Lung (tissue), 12 donors: Measurements from ENCODE around the gene MMS19. TPM values are rescaled to one million over a fixed set of nuclear protein-coding genes. Genes with fewer than 3 reads are reported as not detected.
"Not testable (repeated sequence)": the region's sequence is repeated elsewhere in the genome, so short reads cannot be mapped to it uniquely, and the experiment has no call there.

ENCODE experiments used
- ATAC-seq: fragments of 200-7000 bp; cut with Tn5 transposase; one replicate; pipeline ENCODE4 v1.9.1; 2020; ENCODE audit warnings: moderate number of reproducible peaks; ENCODE audit not compliant: insufficient read depth, low FRiP score
- DNase-seq, 3 donors: peaks; one replicate each; pipeline ENCODE4 v3.0.0-alpha.2; 2013 to 2017
- H3K27ac ChIP-seq, 2 donors: one replicate each; pipeline ENCODE4 v1.5.1; 2013; ENCODE audit warnings: mild to moderate bottlenecking in 2 of 2, moderate library complexity in 2 of 2, control low read depth in 1 of 2, inconsistent platforms in 1 of 2, low read depth in 1 of 2, low read length in 1 of 2
- H3K27me3 ChIP-seq, 3 donors: one replicate each; pipeline ENCODE4 v1.5.1; 2013; ENCODE audit warnings: low read length in 2 of 3; ENCODE audit not compliant: control insufficient read depth in 3 of 3, insufficient read depth in 3 of 3
- H3K36me3 ChIP-seq, 4 donors: one replicate each; pipeline ENCODE4 v1.5.1; 2013; ENCODE audit warnings: low read length in 4 of 4, mild to moderate bottlenecking in 1 of 4, moderate library complexity in 1 of 4; ENCODE audit not compliant: control insufficient read depth in 4 of 4, insufficient read depth in 4 of 4
- H3K4me1 ChIP-seq, 5 donors: one replicate each; pipeline ENCODE4 v1.5.1; 2013; ENCODE audit warnings: low read length in 5 of 5, mild to moderate bottlenecking in 2 of 5, moderate library complexity in 1 of 5; ENCODE audit not compliant: control insufficient read depth in 5 of 5, insufficient read depth in 5 of 5
- H3K4me3 ChIP-seq: one replicate; pipeline ENCODE4 v1.5.1; 2013; ENCODE audit warnings: mild to moderate bottlenecking, control low read depth, moderate library complexity
- H3K9ac ChIP-seq, 2 donors: one replicate each; pipeline ENCODE4 v1.5.1; 2013; ENCODE audit warnings: low read length in 2 of 2, control low read depth in 1 of 2; ENCODE audit not compliant: insufficient read depth in 1 of 2
- H3K9me3 ChIP-seq, 4 donors: one replicate each; pipeline ENCODE4 v1.5.1; 2013; ENCODE audit warnings: low read length in 3 of 4, mild to moderate bottlenecking in 1 of 4, moderate library complexity in 1 of 4; ENCODE audit not compliant: control insufficient read depth in 4 of 4, insufficient read depth in 3 of 4
- WGBS, 2 donors: extraction: QIAGEN DNeasy Blood & Tissue Kit; methylation state at CpG; one replicate each; pipeline ENCODE4 v1.1.7; 2013; 5-methylcytosine and 5-hydroxymethylcytosine counted together
- polyA plus RNA-seq, 2 donors: library from polyadenylated mRNA; stranded (reverse); fragments of 200-250 nt; gene quantifications; one replicate each; pipeline ENCODE4 v1.2.1, GENCODE V29; 2013
- total RNA-seq, 2 donors: library from RNA; depleted of rRNA in 1 of 2; stranded (reverse); fragments of >200 nt in 1 of 2; gene quantifications; one replicate each; pipeline ENCODE4 v1.2.1, GENCODE V29; 2014 to 2021
- TF ChIP-seq, protein P1 (sequence below): IDR thresholded peaks from 2 replicates; pipeline ENCODE4 v1.5.1; 2012; ENCODE audit warnings: mild to moderate bottlenecking; ENCODE audit errors: control extremely low read depth, extremely low read depth
- donor health status: control.
- donor health status: control.
- donor health status: Bipolar disorder and iron deficiency.
- donor health status: healthy.
- donor health status: DM: yes; HTN: yes; CAD: no.

The MMS19 gene
- total and polyA plus RNA-seq, 4 donors, result 39.9 to 74.5 (median 62.5) TPM

DNA sequence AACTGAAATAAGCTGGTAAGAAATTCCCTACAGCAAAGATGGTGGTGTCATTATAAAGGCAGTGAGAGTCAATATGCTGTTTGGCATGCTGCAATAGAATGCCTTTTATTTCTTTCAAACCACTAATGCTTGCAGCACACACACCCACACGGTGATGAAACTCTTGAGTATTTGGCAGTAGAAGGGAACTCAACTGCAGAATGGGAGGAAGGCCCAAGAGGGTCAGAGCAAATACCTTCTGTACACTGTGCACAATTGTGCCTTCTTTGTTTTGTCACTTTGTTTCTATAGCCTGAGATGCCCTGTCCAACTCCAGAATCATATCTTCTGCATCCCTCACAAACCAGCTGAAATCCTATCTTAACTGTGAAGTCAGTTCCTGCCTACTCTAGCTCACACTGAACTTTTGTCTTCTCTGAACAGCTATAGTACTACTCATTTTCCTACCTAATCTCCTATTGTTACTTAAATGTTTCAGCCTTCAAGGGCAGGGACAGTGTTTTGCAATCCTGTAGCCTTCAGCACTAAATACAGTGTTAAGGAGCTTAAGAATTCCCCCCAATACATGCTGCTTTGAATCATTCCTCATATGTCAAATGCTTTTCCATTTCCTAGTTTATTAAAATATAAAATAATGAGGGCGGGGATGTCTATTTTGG is 22.2 kb downstream of the MMS19 start:
- Histone ChIP-seq H3K27me3 (no peaks in the 10 kb centered on the region), H3K27ac (no peak overlapping the region)

DNA sequence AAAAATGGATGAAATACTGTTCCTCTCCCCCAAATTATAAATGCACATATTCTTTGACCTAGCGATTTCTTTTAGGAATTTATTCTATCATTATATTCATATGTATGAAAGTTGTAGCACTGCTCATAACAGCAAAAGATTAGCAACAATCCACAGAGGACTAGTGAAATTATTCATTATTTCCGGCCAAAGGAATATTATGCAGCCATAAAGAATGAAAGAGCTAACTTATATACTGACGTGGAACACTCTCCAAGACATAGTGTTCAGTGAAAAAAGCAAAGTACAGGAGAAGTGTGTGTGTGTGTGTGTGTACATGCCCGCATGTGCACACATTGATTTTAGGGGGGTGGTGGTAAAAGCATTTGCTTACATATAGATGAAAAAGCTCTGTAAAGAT is 23.3 kb downstream of the MMS19 start:
- peaks cover 0 to 2% (median 0%) of the 10 kb centered on the region in 5 donors for H3K4me1 ChIP-seq
- 96 to 99% methylated on average over 4 of the region's 4 CpGs for WGBS, 2 donors
- H3K36me3 ChIP-seq, result peaks cover 40 to 52% (median 46%) of the 10 kb centered on the region in 4 donors
- H3K27ac ChIP-seq, result no peak overlapping the region
- DNase-seq, result no peak
- peaks cover 0 to 1% (median 0%) of the 10 kb centered on the region in 4 donors for H3K9me3 ChIP-seq
- no peaks in the 10 kb centered on the region for H3K27me3 ChIP-seq
- H3K4me3 ChIP-seq, result no peak overlapping the region
- ATAC-seq, result no peak
- H3K9ac ChIP-seq, result no peak overlapping the region
- TF ChIP-seq, protein P1, sequence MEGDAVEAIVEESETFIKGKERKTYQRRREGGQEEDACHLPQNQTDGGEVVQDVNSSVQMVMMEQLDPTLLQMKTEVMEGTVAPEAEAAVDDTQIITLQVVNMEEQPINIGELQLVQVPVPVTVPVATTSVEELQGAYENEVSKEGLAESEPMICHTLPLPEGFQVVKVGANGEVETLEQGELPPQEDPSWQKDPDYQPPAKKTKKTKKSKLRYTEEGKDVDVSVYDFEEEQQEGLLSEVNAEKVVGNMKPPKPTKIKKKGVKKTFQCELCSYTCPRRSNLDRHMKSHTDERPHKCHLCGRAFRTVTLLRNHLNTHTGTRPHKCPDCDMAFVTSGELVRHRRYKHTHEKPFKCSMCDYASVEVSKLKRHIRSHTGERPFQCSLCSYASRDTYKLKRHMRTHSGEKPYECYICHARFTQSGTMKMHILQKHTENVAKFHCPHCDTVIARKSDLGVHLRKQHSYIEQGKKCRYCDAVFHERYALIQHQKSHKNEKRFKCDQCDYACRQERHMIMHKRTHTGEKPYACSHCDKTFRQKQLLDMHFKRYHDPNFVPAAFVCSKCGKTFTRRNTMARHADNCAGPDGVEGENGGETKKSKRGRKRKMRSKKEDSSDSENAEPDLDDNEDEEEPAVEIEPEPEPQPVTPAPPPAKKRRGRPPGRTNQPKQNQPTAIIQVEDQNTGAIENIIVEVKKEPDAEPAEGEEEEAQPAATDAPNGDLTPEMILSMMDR, result no peak

More for the DNA sequence above, 22.2 kb downstream of the MMS19 start:
- Histone ChIP-seq H3K4me1 (peaks cover 0 to 2% (median 0%) of the 10 kb centered on the region in 5 donors), H3K36me3 (peaks cover 36 to 51% (median 45%) of the 10 kb centered on the region in 4 donors), H3K4me3 (no peak overlapping the region), H3K9me3 (peaks cover 0 to 2% (median 0%) of the 10 kb centered on the region in 4 donors), H3K9ac (no peak overlapping the region)
- ATAC-seq (peak; percentile 57), DNase-seq (no peak)
- TF ChIP-seq, protein P1, result no peak
- 64 to 68% methylated on average over 2 of the region's 2 CpGs for WGBS, 2 donors

DNA sequence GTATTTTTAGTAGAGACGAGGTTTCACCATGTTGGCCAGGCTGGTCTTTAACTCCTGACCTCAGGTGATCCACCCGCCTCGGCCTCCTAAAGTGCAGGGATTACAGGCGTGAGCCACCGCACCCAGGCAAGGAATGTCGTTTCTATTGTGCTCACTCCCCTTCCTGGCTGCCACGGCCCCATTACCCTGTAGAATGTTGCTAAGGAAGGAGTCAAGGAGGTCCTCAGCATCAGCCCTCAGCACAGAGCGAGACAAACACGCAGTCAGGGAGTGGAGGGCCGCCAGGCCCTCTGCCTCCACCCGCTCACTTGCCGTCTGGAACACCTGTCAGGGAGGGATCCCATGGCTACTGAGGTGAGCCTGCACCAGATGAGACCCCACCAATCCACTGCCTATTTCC is 29.4 kb downstream of the MMS19 start:
- H3K9me3 ChIP-seq, H3K27me3 ChIP-seq, H3K9ac ChIP-seq, DNase-seq, H3K4me1 ChIP-seq, H3K4me3 ChIP-seq: not testable (repeated sequence)
- WGBS, 2 donors, result 74 to 82% methylated on average over 12 of the region's 12 CpGs
- ATAC-seq, result peak; percentile 55
- H3K36me3 ChIP-seq, result peaks cover 38 to 60% (median 58%) of the 10 kb centered on the region in 4 donors
- H3K27ac ChIP-seq, result peak overlapping the region in 1 of 2 donors; percentile 78

DNA sequence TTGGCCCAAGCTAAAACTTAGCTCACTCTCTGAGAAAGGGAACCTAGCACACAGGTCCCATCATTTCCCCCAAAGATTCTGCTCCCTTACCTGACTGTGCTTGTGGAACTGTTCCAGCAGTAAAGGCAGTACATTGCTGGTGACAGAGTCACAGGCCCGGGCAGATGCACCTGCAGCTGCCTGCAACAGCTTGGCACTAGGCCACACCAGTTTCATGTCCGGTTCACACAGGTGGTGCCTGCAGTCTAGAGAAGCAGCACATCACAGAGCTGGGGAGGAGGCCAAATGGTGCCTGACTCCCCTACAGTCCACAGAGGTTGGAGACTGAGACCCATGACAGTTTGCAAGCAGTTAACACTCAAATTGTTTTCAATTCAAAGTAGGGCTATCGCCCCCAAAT is 30.1 kb downstream of the MMS19 start:
- peaks cover 36 to 62% (median 59%) of the 10 kb centered on the region in 4 donors for H3K36me3 ChIP-seq
- H3K9me3 ChIP-seq, result no peaks in the 10 kb centered on the region
- 75 to 79% methylated on average over 3 of the region's 3 CpGs for WGBS, 2 donors
- peaks cover 0 to 2% (median 0%) of the 10 kb centered on the region in 5 donors for H3K4me1 ChIP-seq
- ATAC-seq (no peak), DNase-seq (no peak)
- no peak overlapping the region for H3K4me3 ChIP-seq
- TF ChIP-seq, protein P1, result no peak
- H3K27me3 ChIP-seq, result no peaks in the 10 kb centered on the region
- H3K9ac ChIP-seq, result no peak overlapping the region
- peak overlapping the region in 1 of 2 donors; percentile 62 for H3K27ac ChIP-seq
